Suppressor macrophage treated with lipopolysaccharide for 4 hours (primary cell): Measurements from ENCODE around the gene XRCC3.

ENCODE experiments used
- DNase-seq: peaks from one replicate; pipeline ENCODE4 v3.0.0-alpha.2; 2020

Gene XRCC3

GRCh38 chr14:103738166-103738565 lies 22.9 kb upstream of the XRCC3 start:
- DNase-seq: no peak

GRCh38 chr14:103737432-103738045 lies 22.3 kb upstream of the XRCC3 start:
- no peak for DNase-seq

- DNase-seq: no peak
Measured at GRCh38 chr14:103736546-103737431, 21.5 kb upstream of the XRCC3 start.

GRCh38 chr14:103735815-103736545 lies 20.7 kb upstream of the XRCC3 start:
- no peak for DNase-seq

GRCh38 chr14:103735439-103735814 lies 20.2 kb upstream of the XRCC3 start:
- no peak for DNase-seq

- no peak for DNase-seq
Measured at GRCh38 chr14:103735022-103735421, 19.8 kb upstream of the XRCC3 start.

GRCh38 chr14:103734081-103734888 lies 19.0 kb upstream of the XRCC3 start:
- DNase-seq: no peak

GRCh38 chr14:103733651-103734050 lies 18.4 kb upstream of the XRCC3 start:
- DNase-seq: no peak

- no peak for DNase-seq
Measured at GRCh38 chr14:103732868-103733620, 17.8 kb upstream of the XRCC3 start.

GRCh38 chr14:103731916-103732867 lies 16.9 kb upstream of the XRCC3 start:
- DNase-seq: no peak

GRCh38 chr14:103731481-103731880 lies 16.2 kb upstream of the XRCC3 start:
- DNase-seq: no peak

- DNase-seq: no peak
Measured at GRCh38 chr14:103730490-103731035, 15.3 kb upstream of the XRCC3 start.

- DNase-seq: no peak
Measured at GRCh38 chr14:103729496-103730448, 14.5 kb upstream of the XRCC3 start.

GRCh38 chr14:103728721-103729120 lies 13.5 kb upstream of the XRCC3 start:
- no peak for DNase-seq

GRCh38 chr14:103728141-103728540 lies 12.9 kb upstream of the XRCC3 start:
- DNase-seq: no peak

GRCh38 chr14:103727313-103727980 lies 12.2 kb upstream of the XRCC3 start:
- DNase-seq: no peak

- no peak for DNase-seq
Measured at GRCh38 chr14:103726474-103726873, 11.2 kb upstream of the XRCC3 start.

GRCh38 chr14:103725739-103726395 lies 10.6 kb upstream of the XRCC3 start:
- DNase-seq: no peak
